ENCODE measurements around the gene RIPK1. TPM values are rescaled to one million over a fixed set of nuclear protein-coding genes. Genes with fewer than 3 reads are reported as not detected.
"Not testable (repeated sequence)": the region's sequence is repeated elsewhere in the genome, so short reads cannot be mapped to it uniquely, and the experiment has no call there.

Gene RIPK1
- total RNA-seq, 2 donors from 2014 or later, result 10.6 to 13.1 TPM

GRCh38 chr6:3151691-3152090 lies 83.4 kb downstream of the RIPK1 start:
- DNase-seq (no peak), ATAC-seq (no peak)
- intact Hi-C loops (cut with DNase I), result no loop called here

GRCh38 chr6:3152689-3153088 lies 84.4 kb downstream of the RIPK1 start:
- intact Hi-C loops (cut with DNase I), result no loop called here
- ATAC-seq (no peak), DNase-seq (no peak)

- DNase-seq; intact Hi-C loops (cut with DNase I); ATAC-seq: not testable (repeated sequence)
Measured at GRCh38 chr6:3155416-3155815, 87.1 kb downstream of the RIPK1 start.

GRCh38 chr6:3156184-3157130 lies 88.2 kb downstream of the RIPK1 start:
- ATAC-seq, result peak; percentile 4 to 12
- intact Hi-C loops (cut with DNase I); DNase-seq: not testable (repeated sequence)

- intact Hi-C loops (cut with DNase I), result no loop called here
- DNase-seq (peak; percentile 87), ATAC-seq (peak; percentile 89 to 91)
Measured at GRCh38 chr6:3157131-3157933, 89.0 kb downstream of the RIPK1 start, which contains the start of gene TUBB2A. Gene TUBB2A, minus strand, starts transcription at chr6:3157544. Its CDS starts 81 bp downstream, at chr6:3157463.

- intact Hi-C loops (cut with DNase I), result no loop called here
Measured at GRCh38 chr6:3159805-3160781, 91.8 kb downstream of the RIPK1 start.

GRCh38 chr6:3162067-3162497 lies 93.8 kb downstream of the RIPK1 start:
- intact Hi-C loops (cut with DNase I), result no loop called here
- DNase-seq (no peak), ATAC-seq (no peak)

More at GRCh38 chr6:3159805-3160781, 91.8 kb downstream of the RIPK1 start:
- ATAC-seq (peak in 1 of 2 donors; percentile 23), DNase-seq (peak; percentile 66)

- intact Hi-C loops (cut with DNase I), result no loop called here
- DNase-seq, result peak; percentile 78
- peak; percentile 83 to 85 for ATAC-seq
Measured at GRCh38 chr6:3162565-3163247, 94.4 kb downstream of the RIPK1 start.

- intact Hi-C loops (cut with DNase I), result no loop called here
- DNase-seq, result no peak
- ATAC-seq, result no peak
Measured at GRCh38 chr6:3163248-3163594, 94.9 kb downstream of the RIPK1 start.

GRCh38 chr6:3164388-3164787 lies 96.1 kb downstream of the RIPK1 start:
- intact Hi-C loops (cut with DNase I), result no loop called here
- ATAC-seq, result no peak
- DNase-seq, result no peak

Other genes starting within 250 kb of the RIPK1 start
- 10 to 100 TPM; 27.5 to 39.2 TPM for gene SERPINB1, start 226.6 kb upstream of the RIPK1 start, total RNA-seq
- gene SERPINB9, start 165.2 kb upstream of the RIPK1 start, total RNA-seq, result 10 to 100 TPM in 1 of 2 donors, 1 to 10 TPM in 1; 3.8 to 14.4 TPM
- gene SERPINB6, start 96.9 kb upstream of the RIPK1 start, total RNA-seq, result 100 to 1,000 TPM; 218 to 225 TPM
- gene NQO2, start 68.6 kb upstream of the RIPK1 start, total RNA-seq, result 10 to 100 TPM; 46.2 to 53.8 TPM
- 10 to 100 TPM; 12.4 to 13.6 TPM for gene BPHL, start 50.2 kb downstream of the RIPK1 start, total RNA-seq
- 10 to 100 TPM; 43.8 to 57.8 TPM for gene TUBB2A, start 89.0 kb downstream of the RIPK1 start, total RNA-seq
- 1 to 10 TPM; 2.2 to 3.9 TPM for gene TUBB2B, start 159.2 kb downstream of the RIPK1 start, total RNA-seq
- gene PSMG4, start 190.5 kb downstream of the RIPK1 start, total RNA-seq, result 1 to 10 TPM; 6.7 to 8.8 TPM